ENCODE results near the gene ZSCAN12.
"Not testable (repeated sequence)": the region's sequence is repeated elsewhere in the genome, so short reads cannot be mapped to it uniquely, and the experiment has no call there.

The ZSCAN12 gene

GRCh38 chr6:28407401-28407800 lies 7.9 kb upstream of the ZSCAN12 start:
- no peak overlapping the region for H3K27ac ChIP-seq
- intact Hi-C loops (cut with DNase I; ENCODE audit: low total_unique reads) = no loop called here
- no peaks in the 10 kb centered on the region for H3K27me3 ChIP-seq

DNA sequence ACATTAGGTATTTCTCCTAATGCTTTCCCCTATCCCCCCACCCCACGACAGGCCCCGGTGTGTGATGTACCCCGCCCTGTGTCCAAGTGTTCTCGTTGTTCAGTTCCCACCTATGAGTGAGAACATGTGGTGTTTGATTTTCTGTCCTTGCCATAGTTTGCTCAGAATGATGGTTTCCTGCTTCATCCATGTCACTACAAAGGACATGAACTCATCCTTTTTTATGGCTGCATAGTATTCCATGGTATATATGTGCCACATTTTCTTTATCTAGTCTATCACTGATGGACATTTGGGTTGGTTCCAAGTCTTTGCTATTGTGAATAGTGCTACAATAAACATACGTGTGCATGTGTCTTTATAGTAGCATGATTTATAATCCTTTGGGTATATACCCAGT lies 4.4 kb upstream of the ZSCAN12 start:
- DNase-seq; H3K27ac ChIP-seq; intact Hi-C loops (cut with DNase I; ENCODE audit: low total_unique reads); H3K4me1 ChIP-seq; H3K9me3 ChIP-seq; H3K36me3 ChIP-seq; H3K27me3 ChIP-seq; H3K4me3 ChIP-seq: not testable (repeated sequence)

More at GRCh38 chr6:28407401-28407800, 7.9 kb upstream of the ZSCAN12 start:
- Histone ChIP-seq H3K9me3 (peaks cover 0 to 8% (median 0%) of the 10 kb centered on the region in 3 donors), H3K4me1 (no peaks in the 10 kb centered on the region), H3K36me3 (no peaks in the 10 kb centered on the region), H3K4me3 (no peak overlapping the region)
- DNase-seq = no peak
- TF ChIP-seq, protein P1, sequence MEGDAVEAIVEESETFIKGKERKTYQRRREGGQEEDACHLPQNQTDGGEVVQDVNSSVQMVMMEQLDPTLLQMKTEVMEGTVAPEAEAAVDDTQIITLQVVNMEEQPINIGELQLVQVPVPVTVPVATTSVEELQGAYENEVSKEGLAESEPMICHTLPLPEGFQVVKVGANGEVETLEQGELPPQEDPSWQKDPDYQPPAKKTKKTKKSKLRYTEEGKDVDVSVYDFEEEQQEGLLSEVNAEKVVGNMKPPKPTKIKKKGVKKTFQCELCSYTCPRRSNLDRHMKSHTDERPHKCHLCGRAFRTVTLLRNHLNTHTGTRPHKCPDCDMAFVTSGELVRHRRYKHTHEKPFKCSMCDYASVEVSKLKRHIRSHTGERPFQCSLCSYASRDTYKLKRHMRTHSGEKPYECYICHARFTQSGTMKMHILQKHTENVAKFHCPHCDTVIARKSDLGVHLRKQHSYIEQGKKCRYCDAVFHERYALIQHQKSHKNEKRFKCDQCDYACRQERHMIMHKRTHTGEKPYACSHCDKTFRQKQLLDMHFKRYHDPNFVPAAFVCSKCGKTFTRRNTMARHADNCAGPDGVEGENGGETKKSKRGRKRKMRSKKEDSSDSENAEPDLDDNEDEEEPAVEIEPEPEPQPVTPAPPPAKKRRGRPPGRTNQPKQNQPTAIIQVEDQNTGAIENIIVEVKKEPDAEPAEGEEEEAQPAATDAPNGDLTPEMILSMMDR (IDR thresholded peaks at IDR 0.05) = no peak

- intact Hi-C loops (cut with DNase I; ENCODE audit: low total_unique reads) = no loop called here
- H3K27ac ChIP-seq = no peak overlapping the region
- peaks cover 0 to 27% (median 9%) of the 10 kb centered on the region in 4 donors for H3K4me1 ChIP-seq
- H3K27me3 ChIP-seq = no peaks in the 10 kb centered on the region
- H3K9me3 ChIP-seq = no peaks in the 10 kb centered on the region
- DNase-seq = no peak
- peaks cover 0 to 3% (median 0%) of the 10 kb centered on the region in 3 donors for H3K36me3 ChIP-seq
- TF ChIP-seq, protein P1 (IDR thresholded peaks at IDR 0.05) = no peak
- no peak overlapping the region for H3K4me3 ChIP-seq
These were observed 2.6 kb upstream of the ZSCAN12 start for GRCh38 chr6:28402197-28402596.

- peaks cover 0 to 33% (median 14%) of the 10 kb centered on the region in 4 donors for H3K4me1 ChIP-seq
- intact Hi-C loops (cut with DNase I; ENCODE audit: low total_unique reads) = no loop called here
- no peak for DNase-seq
- no peaks in the 10 kb centered on the region for H3K27me3 ChIP-seq
- H3K4me3 ChIP-seq = no peak overlapping the region
- TF ChIP-seq, protein P1 (IDR thresholded peaks at IDR 0.05) = no peak
- H3K9me3 ChIP-seq = no peaks in the 10 kb centered on the region
- H3K27ac ChIP-seq = no peak overlapping the region
- peaks cover 0 to 13% (median 9%) of the 10 kb centered on the region in 3 donors for H3K36me3 ChIP-seq
These were observed 1.6 kb upstream of the ZSCAN12 start for GRCh38 chr6:28401172-28401571.

DNA sequence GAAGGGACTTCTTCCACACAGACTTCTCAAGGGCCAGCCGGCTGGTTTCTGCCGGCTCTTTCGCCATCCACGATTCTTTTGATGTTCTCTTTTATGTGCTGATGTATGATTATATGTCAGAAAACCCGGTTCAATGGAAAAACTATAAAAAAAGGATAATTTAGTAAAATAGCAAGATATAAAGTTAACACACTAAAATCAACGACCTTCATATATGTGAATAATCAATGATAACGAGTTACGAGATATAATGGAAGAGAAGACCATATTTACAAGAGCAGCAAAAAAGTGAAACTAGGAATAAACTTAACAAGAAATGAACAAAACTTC lies 540 bp upstream of the ZSCAN12 start:
- no peaks in the 10 kb centered on the region for H3K9me3 ChIP-seq
- peaks cover 0 to 36% (median 14%) of the 10 kb centered on the region in 4 donors for H3K4me1 ChIP-seq
- intact Hi-C loops (cut with DNase I; ENCODE audit: low total_unique reads) = no loop called here
- H3K27me3 ChIP-seq = no peaks in the 10 kb centered on the region
- TF ChIP-seq, protein P1 (IDR thresholded peaks at IDR 0.05) = no peak
- peaks cover 0 to 15% (median 11%) of the 10 kb centered on the region in 3 donors for H3K36me3 ChIP-seq
- H3K4me3 ChIP-seq = peak overlapping the region; percentile 63 to 81
- H3K27ac ChIP-seq = peak overlapping the region; percentile 44 to 54
- DNase-seq = no peak

- intact Hi-C loops (cut with DNase I; ENCODE audit: low total_unique reads) = no loop called here
- no peak for DNase-seq
- no peak overlapping the region for H3K27ac ChIP-seq
- H3K4me1 ChIP-seq = peaks cover 0 to 36% (median 14%) of the 10 kb centered on the region in 4 donors
- peaks cover 27 to 46% (median 33%) of the 10 kb centered on the region in 3 donors for H3K36me3 ChIP-seq
- H3K4me3 ChIP-seq = no peak overlapping the region
- no peaks in the 10 kb centered on the region for H3K9me3 ChIP-seq
- TF ChIP-seq, protein P1 (IDR thresholded peaks at IDR 0.05) = no peak
- no peaks in the 10 kb centered on the region for H3K27me3 ChIP-seq
These were observed 3.6 kb downstream of the ZSCAN12 start for GRCh38 chr6:28395918-28396317.
